Measurements from ENCODE around the gene RPS16.

The RPS16 gene

GRCh38 chr19:39401549-39402345, 34.0 kb downstream of the RPS16 start:
- no peak overlapping the region for H3K4me3 ChIP-seq (ENCODE audit: control insufficient read depth, low read depth, low read length)
- DNase-seq (ENCODE audit: low read depth): peak; percentile 95
- TF ChIP-seq, protein P1, sequence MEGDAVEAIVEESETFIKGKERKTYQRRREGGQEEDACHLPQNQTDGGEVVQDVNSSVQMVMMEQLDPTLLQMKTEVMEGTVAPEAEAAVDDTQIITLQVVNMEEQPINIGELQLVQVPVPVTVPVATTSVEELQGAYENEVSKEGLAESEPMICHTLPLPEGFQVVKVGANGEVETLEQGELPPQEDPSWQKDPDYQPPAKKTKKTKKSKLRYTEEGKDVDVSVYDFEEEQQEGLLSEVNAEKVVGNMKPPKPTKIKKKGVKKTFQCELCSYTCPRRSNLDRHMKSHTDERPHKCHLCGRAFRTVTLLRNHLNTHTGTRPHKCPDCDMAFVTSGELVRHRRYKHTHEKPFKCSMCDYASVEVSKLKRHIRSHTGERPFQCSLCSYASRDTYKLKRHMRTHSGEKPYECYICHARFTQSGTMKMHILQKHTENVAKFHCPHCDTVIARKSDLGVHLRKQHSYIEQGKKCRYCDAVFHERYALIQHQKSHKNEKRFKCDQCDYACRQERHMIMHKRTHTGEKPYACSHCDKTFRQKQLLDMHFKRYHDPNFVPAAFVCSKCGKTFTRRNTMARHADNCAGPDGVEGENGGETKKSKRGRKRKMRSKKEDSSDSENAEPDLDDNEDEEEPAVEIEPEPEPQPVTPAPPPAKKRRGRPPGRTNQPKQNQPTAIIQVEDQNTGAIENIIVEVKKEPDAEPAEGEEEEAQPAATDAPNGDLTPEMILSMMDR (conservative IDR thresholded peaks at IDR 0.05; ENCODE audit: control insufficient read depth, insufficient read depth, low read depth, low read length): no peak

- no peak overlapping the region for H3K4me3 ChIP-seq (ENCODE audit: control insufficient read depth, low read depth, low read length)
- DNase-seq (ENCODE audit: low read depth): no peak
- TF ChIP-seq, protein P1 (conservative IDR thresholded peaks at IDR 0.05; ENCODE audit: control insufficient read depth, insufficient read depth, low read depth, low read length): no peak
Observed at GRCh38 chr19:39401070-39401548, 34.6 kb downstream of the RPS16 start.

GRCh38 chr19:39400061-39400460, 35.7 kb downstream of the RPS16 start:
- H3K4me3 ChIP-seq (ENCODE audit: control insufficient read depth, low read depth, low read length): no peak overlapping the region
- TF ChIP-seq, protein P1 (conservative IDR thresholded peaks at IDR 0.05; ENCODE audit: control insufficient read depth, insufficient read depth, low read depth, low read length): no peak
- no peak for DNase-seq (ENCODE audit: low read depth)

GRCh38 chr19:39399668-39400050, 36.1 kb downstream of the RPS16 start:
- no peak overlapping the region for H3K4me3 ChIP-seq (ENCODE audit: control insufficient read depth, low read depth, low read length)
- TF ChIP-seq, protein P1 (conservative IDR thresholded peaks at IDR 0.05; ENCODE audit: control insufficient read depth, insufficient read depth, low read depth, low read length): no peak
- no peak for DNase-seq (ENCODE audit: low read depth)

- DNase-seq (ENCODE audit: low read depth): peak; percentile 96
- TF ChIP-seq, protein P1 (conservative IDR thresholded peaks at IDR 0.05; ENCODE audit: control insufficient read depth, insufficient read depth, low read depth, low read length): no peak
- H3K4me3 ChIP-seq (ENCODE audit: control insufficient read depth, low read depth, low read length): no peak overlapping the region
Observed at GRCh38 chr19:39398297-39398864, 37.4 kb downstream of the RPS16 start.

DNA sequence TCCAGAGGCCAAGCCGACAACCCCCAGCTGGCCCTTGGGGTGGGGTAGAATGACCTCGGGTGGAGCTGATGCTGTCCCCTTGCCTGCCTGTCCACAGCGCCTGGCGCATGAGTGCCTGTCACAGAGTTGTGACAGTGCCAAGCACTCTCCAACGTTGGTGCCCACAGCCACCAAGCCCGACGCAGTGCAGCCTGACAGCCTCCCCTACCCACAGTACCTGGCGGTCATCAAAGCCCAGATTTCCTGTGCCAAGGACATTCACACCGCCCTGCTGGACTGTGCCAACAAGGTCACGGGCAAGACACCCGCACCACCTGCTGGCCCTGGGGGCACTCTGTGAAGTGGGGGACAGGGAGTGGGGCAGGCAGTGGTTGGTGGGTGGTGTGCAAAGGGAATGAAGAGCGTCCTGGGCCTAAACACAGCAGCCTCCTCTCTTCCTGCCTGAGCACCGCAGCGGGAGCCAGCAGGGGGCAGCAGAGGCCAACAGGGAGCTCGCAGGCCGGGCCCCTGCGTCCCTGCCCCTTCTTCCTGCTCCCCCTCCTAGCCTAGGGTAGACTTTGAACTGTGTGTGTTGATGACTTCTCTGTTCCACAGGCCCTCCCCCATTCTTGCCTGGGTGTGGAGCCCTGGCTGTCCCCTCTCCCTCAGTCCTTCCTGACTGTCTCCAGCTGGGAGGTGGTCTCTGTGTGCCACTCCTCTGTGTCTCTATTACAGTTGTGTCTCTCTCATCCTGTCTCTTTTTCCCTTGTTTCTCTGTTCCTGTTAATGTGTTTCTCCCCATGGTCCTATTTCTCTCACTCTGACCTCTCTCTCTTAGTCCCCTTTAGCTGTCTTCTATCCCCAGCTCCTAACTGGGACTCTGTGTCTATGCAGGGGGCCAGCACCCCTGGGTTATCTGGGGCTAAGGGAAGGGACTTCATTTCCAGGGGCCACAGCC, 38.1 kb downstream of the RPS16 start:
- H3K4me3 ChIP-seq (ENCODE audit: control insufficient read depth, low read depth, low read length): no peak overlapping the region
- DNase-seq (ENCODE audit: low read depth): peak; percentile 85
- TF ChIP-seq, protein P1 (conservative IDR thresholded peaks at IDR 0.05; ENCODE audit: control insufficient read depth, insufficient read depth, low read depth, low read length): peak; percentile 93

All from fibroblast of mammary gland (primary cell).